ENCODE data around the gene MAN1A1.

The MAN1A1 gene

GRCh38 chr6:119230160-119230559 is 119.4 kb downstream of the MAN1A1 start:
- TF ChIP-seq, protein P1, sequence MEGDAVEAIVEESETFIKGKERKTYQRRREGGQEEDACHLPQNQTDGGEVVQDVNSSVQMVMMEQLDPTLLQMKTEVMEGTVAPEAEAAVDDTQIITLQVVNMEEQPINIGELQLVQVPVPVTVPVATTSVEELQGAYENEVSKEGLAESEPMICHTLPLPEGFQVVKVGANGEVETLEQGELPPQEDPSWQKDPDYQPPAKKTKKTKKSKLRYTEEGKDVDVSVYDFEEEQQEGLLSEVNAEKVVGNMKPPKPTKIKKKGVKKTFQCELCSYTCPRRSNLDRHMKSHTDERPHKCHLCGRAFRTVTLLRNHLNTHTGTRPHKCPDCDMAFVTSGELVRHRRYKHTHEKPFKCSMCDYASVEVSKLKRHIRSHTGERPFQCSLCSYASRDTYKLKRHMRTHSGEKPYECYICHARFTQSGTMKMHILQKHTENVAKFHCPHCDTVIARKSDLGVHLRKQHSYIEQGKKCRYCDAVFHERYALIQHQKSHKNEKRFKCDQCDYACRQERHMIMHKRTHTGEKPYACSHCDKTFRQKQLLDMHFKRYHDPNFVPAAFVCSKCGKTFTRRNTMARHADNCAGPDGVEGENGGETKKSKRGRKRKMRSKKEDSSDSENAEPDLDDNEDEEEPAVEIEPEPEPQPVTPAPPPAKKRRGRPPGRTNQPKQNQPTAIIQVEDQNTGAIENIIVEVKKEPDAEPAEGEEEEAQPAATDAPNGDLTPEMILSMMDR (IDR thresholded peaks at IDR 0.05; ENCODE audit: extremely low read depth, insufficient read depth, missing control alignments), result no peak
- DNase-seq (ENCODE audit: low spot score), result no peak
- in situ Hi-C loops (cut with MboI; ENCODE audit: low pct_unique_long_range_greater_than_20kb, low sequenced_read_pairs, unreplicated experiment), result no loop called here

DNA sequence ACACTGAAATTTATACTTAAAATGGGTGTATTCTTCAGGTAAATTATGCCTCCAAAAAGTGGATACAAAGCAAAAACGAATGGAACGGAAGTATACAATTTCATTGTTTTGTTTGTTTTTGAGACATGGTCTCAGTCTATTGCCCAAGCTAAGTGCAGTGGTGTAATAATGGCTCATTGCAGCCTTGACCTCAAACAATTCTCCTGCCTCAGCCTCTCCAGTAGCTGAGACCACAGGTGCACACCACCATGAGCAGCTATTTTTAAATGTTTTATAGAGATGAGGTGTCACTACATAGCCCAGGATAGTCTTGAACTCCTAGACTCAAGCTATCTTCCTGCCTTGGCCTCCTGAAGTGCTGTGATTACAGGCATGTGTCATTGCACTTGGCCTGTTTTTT is 122.2 kb downstream of the MAN1A1 start:
- in situ Hi-C loops (cut with MboI; ENCODE audit: low pct_unique_long_range_greater_than_20kb, low sequenced_read_pairs, unreplicated experiment), result no loop called here
- TF ChIP-seq, protein P1 (IDR thresholded peaks at IDR 0.05; ENCODE audit: extremely low read depth, insufficient read depth, missing control alignments), result no peak
- DNase-seq (ENCODE audit: low spot score), result no peak

GRCh38 chr6:119226089-119226488 is 123.5 kb downstream of the MAN1A1 start:
- TF ChIP-seq, protein P1 (IDR thresholded peaks at IDR 0.05; ENCODE audit: extremely low read depth, insufficient read depth, missing control alignments), result no peak
- no peak for DNase-seq (ENCODE audit: low spot score)
- in situ Hi-C loops (cut with MboI; ENCODE audit: low pct_unique_long_range_greater_than_20kb, low sequenced_read_pairs, unreplicated experiment), result no loop called here

- in situ Hi-C loops (cut with MboI; ENCODE audit: low pct_unique_long_range_greater_than_20kb, low sequenced_read_pairs, unreplicated experiment), result no loop called here
Measured at GRCh38 chr6:119224095-119224701, 125.4 kb downstream of the MAN1A1 start.

GRCh38 chr6:119220452-119220851 is 129.1 kb downstream of the MAN1A1 start:
- in situ Hi-C loops (cut with MboI; ENCODE audit: low pct_unique_long_range_greater_than_20kb, low sequenced_read_pairs, unreplicated experiment), result no loop called here

More at GRCh38 chr6:119224095-119224701, 125.4 kb downstream of the MAN1A1 start:
- TF ChIP-seq, protein P1 (IDR thresholded peaks at IDR 0.05; ENCODE audit: extremely low read depth, insufficient read depth, missing control alignments), result no peak
- DNase-seq (ENCODE audit: low spot score), result no peak

DNA sequence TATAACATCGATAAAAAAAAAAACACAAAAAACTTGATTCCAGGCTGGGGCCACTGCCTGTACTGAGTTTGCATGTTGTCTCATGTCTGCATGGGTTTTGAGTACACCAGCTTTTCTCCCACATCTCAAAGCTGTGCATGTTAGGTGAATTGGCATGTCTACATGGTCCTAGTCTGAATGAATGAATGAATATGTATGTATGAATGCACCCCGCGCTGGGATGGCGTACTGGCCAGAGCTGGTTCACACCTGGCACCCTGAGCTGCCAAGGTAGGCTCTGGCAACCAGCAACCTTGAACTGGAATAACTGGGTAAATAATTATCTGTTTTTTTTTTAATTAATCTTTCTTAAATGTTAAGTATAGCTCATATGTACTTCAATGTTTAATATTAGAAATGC is 131.0 kb downstream of the MAN1A1 start:
- DNase-seq (ENCODE audit: low spot score), result no peak
- in situ Hi-C loops (cut with MboI; ENCODE audit: low pct_unique_long_range_greater_than_20kb, low sequenced_read_pairs, unreplicated experiment), result no loop called here
- TF ChIP-seq, protein P1 (IDR thresholded peaks at IDR 0.05; ENCODE audit: extremely low read depth, insufficient read depth, missing control alignments), result no peak

More at GRCh38 chr6:119220452-119220851, 129.1 kb downstream of the MAN1A1 start:
- TF ChIP-seq, protein P1 (IDR thresholded peaks at IDR 0.05; ENCODE audit: extremely low read depth, insufficient read depth, missing control alignments), result no peak
- no peak for DNase-seq (ENCODE audit: low spot score)
